ENCODE measurements around the gene SPECC1.
"Not testable (repeated sequence)": the region's sequence is repeated elsewhere in the genome, so short reads cannot be mapped to it uniquely, and the experiment has no call there.

The SPECC1 gene

GRCh38 chr17:20282526-20283308, 273.6 kb downstream of the SPECC1 start:
- DNase-seq, result no peak

DNA sequence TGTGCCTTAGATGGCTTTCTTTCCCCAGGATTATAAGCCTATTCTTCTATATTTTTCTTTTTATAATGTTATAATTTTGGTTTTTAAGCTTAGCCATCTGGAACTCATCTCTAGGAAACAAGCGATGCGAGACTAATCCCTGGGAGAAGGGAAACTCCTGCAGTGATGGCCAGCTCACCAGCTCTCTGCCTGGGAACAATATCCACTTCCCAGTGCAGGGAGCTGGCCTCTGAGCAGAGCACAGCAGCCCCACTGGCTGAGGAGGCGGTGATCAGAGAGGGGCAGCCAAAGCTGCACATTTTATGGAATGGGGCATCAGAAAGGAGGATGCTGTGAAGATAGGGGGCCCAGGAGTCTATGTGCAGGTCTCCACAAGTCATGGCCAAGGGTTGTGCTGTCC, 274.9 kb downstream of the SPECC1 start:
- DNase-seq, result no peak

DNA sequence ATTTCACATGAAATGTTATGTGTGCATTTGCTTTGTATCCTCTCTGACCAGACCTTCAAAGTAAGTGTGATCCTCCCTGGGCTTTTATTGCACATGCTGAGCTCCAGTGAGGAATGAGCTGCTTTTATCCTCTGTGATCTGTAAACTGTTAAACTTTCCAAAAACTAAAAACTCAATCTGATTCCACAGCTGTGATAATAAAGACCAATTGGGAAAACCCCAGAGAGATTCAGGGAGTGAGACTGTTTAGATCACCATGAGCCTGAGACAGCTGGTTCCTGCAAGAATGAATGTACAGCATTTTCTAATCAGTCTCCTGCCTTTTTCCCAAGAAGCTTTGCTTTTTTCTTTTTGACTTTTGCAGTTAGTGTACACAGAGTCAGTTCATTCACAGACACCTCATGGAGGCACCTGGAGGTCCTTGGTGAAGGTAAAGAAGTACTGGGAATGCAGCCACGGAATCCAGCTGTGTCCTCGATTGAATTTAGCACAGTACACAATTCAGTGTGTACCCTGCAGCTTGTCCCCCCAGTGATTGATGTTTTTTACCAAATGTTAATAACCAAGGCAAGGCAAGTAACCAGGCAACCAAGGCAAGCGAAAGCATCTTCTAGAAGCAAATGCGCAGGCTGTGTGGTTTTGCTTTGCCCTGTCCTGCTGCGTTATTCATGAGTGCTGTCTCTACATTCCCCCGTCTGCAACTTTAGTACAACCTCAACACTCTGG, 275.6 kb downstream of the SPECC1 start:
- no peak for DNase-seq

DNA sequence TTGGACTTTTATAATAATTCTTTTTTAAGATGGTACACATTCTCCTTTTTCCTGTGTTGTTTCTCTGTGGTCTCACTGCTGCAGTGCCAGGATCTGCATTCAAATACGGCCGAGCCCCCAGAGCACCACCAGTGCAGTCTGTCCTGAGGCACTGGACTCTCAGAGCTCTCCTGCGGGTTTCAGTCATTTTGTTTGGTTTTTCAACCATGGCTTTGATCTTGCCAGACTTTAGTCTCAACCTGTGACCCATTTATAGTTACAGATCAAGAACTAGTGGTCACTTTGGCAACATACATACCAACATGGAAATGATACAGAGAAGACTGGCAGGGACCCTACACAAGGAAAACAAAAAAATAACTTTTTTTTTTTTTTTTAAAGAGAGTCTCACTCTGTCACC, 280.8 kb downstream of the SPECC1 start:
- DNase-seq, result no peak

GRCh38 chr17:20291853-20292252, 282.7 kb downstream of the SPECC1 start:
- DNase-seq, result no peak

DNA sequence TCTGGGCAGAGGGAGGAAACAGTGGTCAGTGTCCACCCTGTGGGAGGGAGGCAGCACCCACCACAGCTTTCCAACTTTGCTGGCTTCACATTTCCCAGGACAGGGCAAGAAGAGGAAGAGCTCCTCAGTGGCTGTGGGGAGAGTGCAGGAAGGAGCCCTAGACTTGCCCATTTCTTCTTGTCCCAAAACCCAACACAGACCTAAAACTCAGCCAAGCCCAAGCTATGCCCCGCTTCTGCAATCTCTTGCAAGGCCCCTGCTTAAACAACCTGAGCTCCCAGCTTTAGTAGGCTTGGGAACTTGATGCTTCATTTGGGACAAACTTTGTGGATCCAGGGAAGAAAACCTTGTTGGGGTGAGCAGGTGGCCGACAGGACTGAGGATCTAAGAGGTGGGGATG, 284.3 kb downstream of the SPECC1 start:
- DNase-seq, result no peak

GRCh38 chr17:20294120-20294519, 285.0 kb downstream of the SPECC1 start:
- no peak for DNase-seq

- DNase-seq, result no peak
These were observed 289.9 kb downstream of the SPECC1 start for GRCh38 chr17:20299013-20299412.

- DNase-seq, result no peak
These were observed 291.3 kb downstream of the SPECC1 start for GRCh38 chr17:20300436-20300934.

- no peak for DNase-seq
These were observed 293.2 kb downstream of the SPECC1 start for GRCh38 chr17:20302246-20302917.

GRCh38 chr17:20304961-20305360, 295.8 kb downstream of the SPECC1 start:
- DNase-seq, result no peak

GRCh38 chr17:20306924-20307323, 297.8 kb downstream of the SPECC1 start:
- DNase-seq, result no peak

DNA sequence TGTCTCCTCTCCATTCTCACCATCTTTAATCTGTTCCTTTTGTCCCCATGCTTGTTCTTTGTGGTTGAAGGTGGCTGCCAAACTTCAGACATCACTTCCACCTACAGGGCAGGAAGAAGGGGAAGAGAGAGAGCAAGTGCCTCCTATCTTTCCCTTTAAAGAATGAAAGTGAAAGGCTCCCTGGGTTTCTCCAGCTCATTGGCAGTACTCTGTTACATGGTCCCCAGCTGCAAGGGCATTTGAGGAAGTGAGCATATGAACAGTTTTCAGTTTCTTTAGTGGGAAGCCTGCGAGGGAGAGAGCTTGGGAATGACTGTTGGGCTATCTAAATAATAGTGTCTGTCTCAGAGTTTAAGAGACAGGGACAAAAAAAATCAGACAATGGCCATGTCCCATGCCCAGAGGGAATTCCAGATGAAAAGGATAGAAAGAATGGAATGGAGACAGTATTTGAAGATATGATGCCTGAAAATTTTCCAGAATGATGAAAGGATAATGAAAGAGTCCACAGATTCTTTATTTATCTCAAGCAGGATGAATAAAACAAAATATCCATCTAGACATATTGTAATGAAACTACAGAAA, 298.3 kb downstream of the SPECC1 start:
- DNase-seq, result no peak

- no peak for DNase-seq
These were observed 301.3 kb downstream of the SPECC1 start for GRCh38 chr17:20310481-20310880.

GRCh38 chr17:20313306-20313705, 304.1 kb downstream of the SPECC1 start:
- DNase-seq, result no peak

DNA sequence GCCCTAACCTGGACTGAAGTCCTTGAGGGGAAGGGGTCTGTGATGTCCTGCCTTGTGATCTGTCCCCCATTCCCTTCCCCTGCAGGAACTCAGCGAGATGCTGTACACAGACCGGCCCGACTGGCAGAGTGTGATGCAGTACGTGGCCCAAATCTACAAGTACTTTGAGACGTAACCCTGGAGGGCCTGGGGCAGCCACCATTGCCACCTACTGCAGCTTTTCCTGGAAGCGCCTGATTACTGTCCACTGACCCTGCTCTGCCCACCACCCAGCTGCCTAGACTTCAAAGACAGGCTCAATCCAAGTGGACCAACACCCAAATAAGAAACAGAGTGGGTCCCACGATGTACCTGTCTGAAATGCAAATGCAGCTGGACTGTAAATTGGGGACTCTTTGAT, 304.7 kb downstream of the SPECC1 start:
- DNase-seq, result no peak

GRCh38 chr17:20314834-20315233, 305.7 kb downstream of the SPECC1 start:
- no peak for DNase-seq

- no peak for DNase-seq
These were observed 306.2 kb downstream of the SPECC1 start for GRCh38 chr17:20315311-20315710.

DNA sequence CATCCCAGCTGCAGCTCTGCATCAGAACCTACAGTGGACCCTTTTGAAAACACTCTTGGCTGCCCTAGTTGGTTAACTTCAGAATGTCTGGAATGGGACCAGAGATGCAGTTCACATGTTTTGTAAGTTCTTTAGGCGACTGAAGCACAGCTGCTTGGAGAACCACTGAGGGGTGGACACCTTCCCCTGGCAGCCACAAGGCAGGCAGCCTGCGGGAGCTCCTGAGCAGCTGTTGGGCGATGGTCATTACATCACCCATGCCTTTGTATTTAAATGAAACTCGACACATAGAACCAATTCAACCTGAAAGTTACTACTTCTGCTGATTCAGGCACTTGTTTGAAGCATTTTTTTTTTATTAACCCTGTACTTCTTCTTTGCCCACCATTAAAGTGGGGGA, 306.7 kb downstream of the SPECC1 start:
- no peak for DNase-seq

GRCh38 chr17:20320535-20321229, 311.5 kb downstream of the SPECC1 start:
- peak; percentile 17 to 26 for DNase-seq

GRCh38 chr17:20321357-20321756, 312.2 kb downstream of the SPECC1 start:
- not testable (repeated sequence) for DNase-seq

DNA sequence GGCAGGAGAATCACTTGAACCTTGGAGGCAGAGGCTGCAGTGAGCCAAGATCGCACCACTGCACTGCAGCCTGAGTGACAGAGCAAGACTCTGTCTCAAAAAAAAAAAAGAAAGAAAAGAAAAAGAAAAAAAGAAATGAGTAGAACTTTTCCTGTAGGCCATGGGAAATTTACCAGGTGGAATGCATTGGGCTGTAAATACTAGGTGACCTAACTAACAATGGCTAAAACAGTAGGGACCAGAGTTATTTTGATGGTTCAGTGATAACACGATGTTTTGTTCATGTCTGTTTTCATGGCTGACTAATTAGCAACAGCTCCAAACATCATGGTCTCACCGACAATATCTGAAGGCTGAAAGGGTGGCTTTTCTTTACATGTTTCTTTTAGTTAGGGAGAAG, 318.6 kb downstream of the SPECC1 start:
- DNase-seq, result not testable (repeated sequence)

- DNase-seq, result not testable (repeated sequence)
These were observed 342.2 kb downstream of the SPECC1 start for GRCh38 chr17:20351405-20351804.
